ENCODE results near the gene ZBED5.

Gene ZBED5

DNA sequence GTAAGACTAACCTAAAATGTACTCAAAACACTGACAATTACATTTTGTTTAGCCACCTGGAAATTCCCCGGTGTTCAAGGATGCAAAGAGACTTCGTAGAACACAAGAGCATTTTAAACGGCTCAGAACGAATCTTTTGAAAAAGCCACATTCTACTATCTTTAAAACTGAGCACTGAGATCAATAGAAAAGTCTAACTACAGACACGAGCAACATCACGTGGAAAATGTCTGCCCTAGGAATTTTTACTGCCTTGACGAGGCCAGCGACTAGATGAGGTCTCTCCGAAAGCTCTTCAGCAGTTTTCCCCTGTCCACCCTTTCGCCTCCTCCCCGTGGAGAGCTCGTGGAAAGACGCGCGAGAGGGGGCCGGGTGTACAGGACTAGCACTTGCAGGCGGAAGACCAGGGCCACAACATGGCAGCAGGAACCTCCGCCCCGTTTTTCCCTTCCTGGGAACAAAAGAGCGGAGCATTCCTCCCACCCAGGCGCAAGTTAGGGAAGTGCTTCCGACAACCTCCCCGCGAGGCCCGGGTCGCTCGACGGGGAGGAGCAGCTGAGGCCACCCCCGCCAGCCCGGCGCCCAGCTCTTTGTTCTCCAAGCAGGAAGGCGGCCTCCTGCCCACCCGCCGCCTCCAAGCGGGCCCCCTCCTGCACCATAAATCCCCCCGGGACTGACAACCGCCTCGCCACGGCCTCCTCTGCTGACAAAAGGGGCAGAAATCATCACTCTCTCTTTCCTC is 50.2 kb downstream of the ZBED5 start:
- peak overlapping the region; percentile 83 for H3K4me2 ChIP-seq (ENCODE audit: low read length, poor library complexity, severe bottlenecking)
- H4K8ac ChIP-seq (ENCODE audit: low read length): peak overlapping the region; percentile 100
- peak overlapping the region; percentile 99 for H3K9ac ChIP-seq (ENCODE audit: low read length)
- no peak overlapping the region for H2AFZ ChIP-seq (ENCODE audit: low read depth, low read length)
- H3K9me3 ChIP-seq (ENCODE audit: control insufficient read depth, low read length): no peaks in the 10 kb centered on the region
- peak; percentile 52 for DNase-seq
- H2BK120ac ChIP-seq (ENCODE audit: low read depth, low read length): peak overlapping the region; percentile 96
- H3K4ac ChIP-seq (ENCODE audit: low read depth in 1 of 2, low read length in 2 of 2): peak overlapping the region; percentile 100
- WGBS: under 1% methylated on average over 38 of the region's 39 CpGs
- peak overlapping the region; percentile 86 for H2BK15ac ChIP-seq (ENCODE audit: low read depth, poor library complexity, severe bottlenecking)
- no peaks in the 10 kb centered on the region for H3K27me3 ChIP-seq (ENCODE audit: control insufficient read depth in 1 of 2, insufficient read depth in 1 of 2, low read length in 2 of 2)
- peak overlapping the region; percentile 98 to 100 for H3K14ac ChIP-seq (ENCODE audit: low read length in 2 of 2)
- H3K4me1 ChIP-seq (ENCODE audit: control insufficient read depth, insufficient read depth, low read depth, low read length): peaks cover 8% of the 10 kb centered on the region
- no peak overlapping the region for H2BK12ac ChIP-seq (ENCODE audit: low read length in 2 of 2)
- H3K4me3 ChIP-seq (ENCODE audit: insufficient read depth in 1 of 2, low read depth in 1 of 2, low read length in 2 of 2): peak overlapping the region; percentile 96 to 100
- peak overlapping the region; percentile 100 for H2AK5ac ChIP-seq (ENCODE audit: low read length, severe bottlenecking)
- H3K23ac ChIP-seq (ENCODE audit: low read length in 2 of 2): peak overlapping the region; percentile 27 to 52
- no peaks in the 10 kb centered on the region for H3K79me1 ChIP-seq (replicated peaks; ENCODE audit: low read length, poor library complexity, severe bottlenecking)
- H3K27ac ChIP-seq (ENCODE audit: low read length, poor library complexity, severe bottlenecking): peak overlapping the region; percentile 78
- peak overlapping the region; percentile 100 for H3K18ac ChIP-seq (ENCODE audit: low read depth in 1 of 2, low read length in 2 of 2)
- H4K91ac ChIP-seq (ENCODE audit: low read length): peak overlapping the region; percentile 100
- H3K36me3 ChIP-seq (ENCODE audit: control insufficient read depth in 1 of 2, insufficient read depth in 2 of 2, low read depth in 1 of 2, low read length in 2 of 2): peaks cover 18 to 49% of the 10 kb centered on the region in 2 experiments
- peak overlapping the region; percentile 98 for H2BK5ac ChIP-seq (ENCODE audit: low read depth, low read length, poor library complexity, severe bottlenecking)

DNA sequence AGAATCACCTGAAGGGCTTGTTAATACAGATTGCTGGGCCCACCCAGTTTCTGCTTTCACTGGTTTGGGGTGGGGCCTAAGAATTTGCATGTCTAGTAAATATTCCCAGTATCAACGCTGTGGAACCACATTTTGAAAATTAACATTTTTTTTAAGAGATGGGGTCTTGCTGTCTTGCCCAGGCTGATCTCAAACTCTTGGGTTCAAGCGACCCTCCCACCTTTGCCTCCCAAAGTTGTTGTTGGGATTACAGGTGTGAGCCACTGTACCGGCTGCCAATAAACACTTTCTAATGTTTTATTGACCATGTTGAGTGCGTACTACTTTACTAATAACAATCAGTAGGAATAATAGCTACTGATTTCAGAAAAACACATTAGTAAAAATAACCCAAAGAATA is 51.6 kb downstream of the ZBED5 start:
- H3K36me3 ChIP-seq (ENCODE audit: control insufficient read depth in 1 of 2, insufficient read depth in 2 of 2, low read depth in 1 of 2, low read length in 2 of 2): peaks cover 27 to 63% of the 10 kb centered on the region in 2 experiments
- H2AFZ ChIP-seq (ENCODE audit: low read depth, low read length): no peak overlapping the region
- no peak overlapping the region for H4K91ac ChIP-seq (ENCODE audit: low read length)
- no peak overlapping the region for H2BK12ac ChIP-seq (ENCODE audit: low read length in 2 of 2)
- H2BK120ac ChIP-seq (ENCODE audit: low read depth, low read length): no peak overlapping the region
- DNase-seq: no peak
- H3K27ac ChIP-seq (ENCODE audit: low read length, poor library complexity, severe bottlenecking): no peak overlapping the region
- H3K4me2 ChIP-seq (ENCODE audit: low read length, poor library complexity, severe bottlenecking): peak overlapping the region; percentile 31
- H3K79me1 ChIP-seq (replicated peaks; ENCODE audit: low read length, poor library complexity, severe bottlenecking): no peaks in the 10 kb centered on the region
- H3K27me3 ChIP-seq (ENCODE audit: control insufficient read depth in 1 of 2, insufficient read depth in 1 of 2, low read length in 2 of 2): no peaks in the 10 kb centered on the region
- peak overlapping the region; percentile 99 for H3K9ac ChIP-seq (ENCODE audit: low read length)
- H3K9me3 ChIP-seq (ENCODE audit: control insufficient read depth, low read length): no peaks in the 10 kb centered on the region
- peak overlapping the region in 1 of 2 experiments; percentile 96 for H3K4me3 ChIP-seq (ENCODE audit: insufficient read depth in 1 of 2, low read depth in 1 of 2, low read length in 2 of 2)
- WGBS: 89% methylated on average over 1 of the region's 4 CpGs
- no peak overlapping the region for H3K18ac ChIP-seq (ENCODE audit: low read depth in 1 of 2, low read length in 2 of 2)
- H3K23ac ChIP-seq (ENCODE audit: low read length in 2 of 2): no peak overlapping the region
- H2AK5ac ChIP-seq (ENCODE audit: low read length, severe bottlenecking): no peak overlapping the region
- H2BK15ac ChIP-seq (ENCODE audit: low read depth, poor library complexity, severe bottlenecking): no peak overlapping the region
- no peak overlapping the region for H3K4ac ChIP-seq (ENCODE audit: low read depth in 1 of 2, low read length in 2 of 2)
- no peak overlapping the region for H4K8ac ChIP-seq (ENCODE audit: low read length)
- H3K14ac ChIP-seq (ENCODE audit: low read length in 2 of 2): no peak overlapping the region
- H2BK5ac ChIP-seq (ENCODE audit: low read depth, low read length, poor library complexity, severe bottlenecking): no peak overlapping the region
- peaks cover 8% of the 10 kb centered on the region for H3K4me1 ChIP-seq (ENCODE audit: control insufficient read depth, insufficient read depth, low read depth, low read length)

DNA sequence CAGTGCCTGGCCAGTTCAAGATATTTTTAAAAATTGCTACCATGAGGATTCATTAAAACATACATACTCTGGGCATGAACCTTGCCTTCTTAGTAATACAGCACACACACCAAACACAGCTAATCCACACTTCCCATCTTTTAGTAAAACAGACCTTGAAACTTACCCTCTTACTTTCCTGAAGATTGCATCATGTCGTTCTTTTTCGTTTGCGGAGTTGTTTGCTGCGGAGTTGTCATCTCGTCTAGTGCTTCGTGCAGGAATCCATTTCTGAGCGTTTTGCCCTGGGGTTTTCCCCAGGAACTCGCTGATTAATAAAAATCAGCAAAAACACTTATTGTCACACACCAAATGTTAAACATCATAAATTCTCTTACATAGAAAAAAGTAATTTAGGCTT is 52.1 kb downstream of the ZBED5 start:
- Histone ChIP-seq H2BK120ac (ENCODE audit: low read depth, low read length) (no peak overlapping the region), H3K23ac (ENCODE audit: low read length in 2 of 2) (no peak overlapping the region), H3K27me3 (ENCODE audit: control insufficient read depth in 1 of 2, insufficient read depth in 1 of 2, low read length in 2 of 2) (no peaks in the 10 kb centered on the region), H2BK12ac (ENCODE audit: low read length in 2 of 2) (no peak overlapping the region), H3K18ac (ENCODE audit: low read depth in 1 of 2, low read length in 2 of 2) (no peak overlapping the region), H3K4me3 (ENCODE audit: insufficient read depth in 1 of 2, low read depth in 1 of 2, low read length in 2 of 2) (peak overlapping the region in 1 of 2 experiments; percentile 96), H2AFZ (ENCODE audit: low read depth, low read length) (no peak overlapping the region), H4K91ac (ENCODE audit: low read length) (no peak overlapping the region), H3K27ac (ENCODE audit: low read length, poor library complexity, severe bottlenecking) (no peak overlapping the region), H3K36me3 (ENCODE audit: control insufficient read depth in 1 of 2, insufficient read depth in 2 of 2, low read depth in 1 of 2, low read length in 2 of 2) (peaks cover 29 to 68% of the 10 kb centered on the region in 2 experiments), H3K4me2 (ENCODE audit: low read length, poor library complexity, severe bottlenecking) (no peak overlapping the region), H2BK5ac (ENCODE audit: low read depth, low read length, poor library complexity, severe bottlenecking) (no peak overlapping the region), H2BK15ac (ENCODE audit: low read depth, poor library complexity, severe bottlenecking) (no peak overlapping the region), H3K4me1 (ENCODE audit: control insufficient read depth, insufficient read depth, low read depth, low read length) (peaks cover 8% of the 10 kb centered on the region), H3K9ac (ENCODE audit: low read length) (peak overlapping the region; percentile 99), H4K8ac (ENCODE audit: low read length) (no peak overlapping the region), H3K9me3 (ENCODE audit: control insufficient read depth, low read length) (no peaks in the 10 kb centered on the region), H3K4ac (ENCODE audit: low read depth in 1 of 2, low read length in 2 of 2) (no peak overlapping the region), H3K79me1 (replicated peaks; ENCODE audit: low read length, poor library complexity, severe bottlenecking) (no peaks in the 10 kb centered on the region), H2AK5ac (ENCODE audit: low read length, severe bottlenecking) (no peak overlapping the region), H3K14ac (ENCODE audit: low read length in 2 of 2) (no peak overlapping the region)
- DNase-seq: no peak
- WGBS: 93% methylated on average over 8 of the region's 8 CpGs

DNA sequence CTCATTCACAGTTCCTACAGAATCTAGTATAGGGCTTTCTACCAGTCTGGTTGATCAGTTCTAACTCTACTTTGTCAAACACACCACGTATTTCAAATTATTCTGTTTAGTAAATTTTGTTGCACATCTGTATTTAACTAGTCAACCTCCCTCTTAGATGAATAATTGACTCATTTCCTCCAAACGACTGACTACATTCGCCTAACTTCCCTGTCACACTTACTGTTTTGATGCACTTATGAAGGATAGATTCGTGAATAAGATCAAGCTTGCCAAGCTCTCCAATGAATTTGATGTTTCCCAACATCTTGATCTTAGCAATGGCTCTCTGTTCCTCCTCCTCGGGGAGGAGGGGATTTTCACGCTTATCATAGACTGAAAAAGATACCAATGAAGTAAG is 54.2 kb downstream of the ZBED5 start:
- H3K4me3 ChIP-seq (ENCODE audit: insufficient read depth in 1 of 2, low read depth in 1 of 2, low read length in 2 of 2): no peak overlapping the region
- H3K27ac ChIP-seq (ENCODE audit: low read length, poor library complexity, severe bottlenecking): no peak overlapping the region
- no peak overlapping the region for H3K9ac ChIP-seq (ENCODE audit: low read length)
- H3K14ac ChIP-seq (ENCODE audit: low read length in 2 of 2): no peak overlapping the region
- WGBS: 74% methylated on average over 4 of the region's 6 CpGs
- H2AFZ ChIP-seq (ENCODE audit: low read depth, low read length): no peak overlapping the region
- no peak overlapping the region for H2BK5ac ChIP-seq (ENCODE audit: low read depth, low read length, poor library complexity, severe bottlenecking)
- no peak overlapping the region for H4K91ac ChIP-seq (ENCODE audit: low read length)
- H3K18ac ChIP-seq (ENCODE audit: low read depth in 1 of 2, low read length in 2 of 2): no peak overlapping the region
- DNase-seq: no peak
- no peak overlapping the region for H3K23ac ChIP-seq (ENCODE audit: low read length in 2 of 2)
- no peak overlapping the region for H3K4me2 ChIP-seq (ENCODE audit: low read length, poor library complexity, severe bottlenecking)
- H2AK5ac ChIP-seq (ENCODE audit: low read length, severe bottlenecking): no peak overlapping the region
- H3K9me3 ChIP-seq (ENCODE audit: control insufficient read depth, low read length): no peaks in the 10 kb centered on the region
- no peak overlapping the region for H4K8ac ChIP-seq (ENCODE audit: low read length)
- H3K4me1 ChIP-seq (ENCODE audit: control insufficient read depth, insufficient read depth, low read depth, low read length): peaks cover 5% of the 10 kb centered on the region
- H2BK15ac ChIP-seq (ENCODE audit: low read depth, poor library complexity, severe bottlenecking): no peak overlapping the region
- H2BK12ac ChIP-seq (ENCODE audit: low read length in 2 of 2): no peak overlapping the region
- no peaks in the 10 kb centered on the region for H3K27me3 ChIP-seq (ENCODE audit: control insufficient read depth in 1 of 2, insufficient read depth in 1 of 2, low read length in 2 of 2)
- H3K4ac ChIP-seq (ENCODE audit: low read depth in 1 of 2, low read length in 2 of 2): no peak overlapping the region
- H3K79me1 ChIP-seq (replicated peaks; ENCODE audit: low read length, poor library complexity, severe bottlenecking): peaks cover 1% of the 10 kb centered on the region
- H3K36me3 ChIP-seq (ENCODE audit: control insufficient read depth in 1 of 2, insufficient read depth in 2 of 2, low read depth in 1 of 2, low read length in 2 of 2): peaks cover 38 to 89% of the 10 kb centered on the region in 2 experiments
- H2BK120ac ChIP-seq (ENCODE audit: low read depth, low read length): no peak overlapping the region
